H1 (cell line): ENCODE measurements around the gene MAGEA8. TPM values are rescaled to one million over a fixed set of nuclear protein-coding genes. Genes with fewer than 3 reads are reported as not detected.
"Not testable (repeated sequence)": the region's sequence is repeated elsewhere in the genome, so short reads cannot be mapped to it uniquely, and the experiment has no call there.

Experiments used
- CTCF ChIA-PET: fragments of 300-600 bp; sonication (Branson Sonifier 250); formaldehyde crosslinking; loops from one replicate; lab custom pipeline; 2021; ENCODE audit not compliant: partially characterized antibody; lab: Charles Lee
- POLR2A ChIA-PET: fragments of 300-600 bp; sonication (Branson Sonifier 250); formaldehyde crosslinking; loops from one replicate; lab custom pipeline; 2021; ENCODE audit warnings: inconsistent platforms; ENCODE audit not compliant: partially characterized antibody; lab: Charles Lee
- DNase-seq, 2 experiments: peaks; one replicate each; pipeline versions ENCODE4 v3.0.0 to v3.0.0-alpha.2; 2010 to 2022; ENCODE audit warnings: low spot score in 2 of 2, low read depth in 1 of 2, mixed read lengths in 1 of 2
- FAIRE-seq: peaks from 2 replicates; lab custom pipeline; 2011; peaks lifted over from hg19 to GRCh38; lab: Jason Lieb, UNC
- H2AFZ ChIP-seq: 2 replicates; pipeline ENCODE4 v1.8.1; 2012; ENCODE audit warnings: low read length, inconsistent platforms
- H2AK5ac ChIP-seq: 2 replicates; pipeline ENCODE4 v1.6.1; 2013; ENCODE audit warnings: low read depth, low read length
- H2BK120ac ChIP-seq: replicated peaks from 2 replicates; pipeline ENCODE3; 2013; ENCODE audit warnings: low read depth, low read length, inconsistent platforms
- H2BK12ac ChIP-seq: 2 replicates; pipeline ENCODE4 v1.6.1; 2013; ENCODE audit warnings: low read depth, low read length
- H2BK15ac ChIP-seq: 2 replicates; pipeline ENCODE4 v1.6.1; 2013; ENCODE audit warnings: low read length
- H2BK20ac ChIP-seq: 2 replicates; pipeline ENCODE4 v1.6.1; 2013; ENCODE audit warnings: low read length
- H2BK5ac ChIP-seq: 2 replicates; pipeline ENCODE4 v1.6.1; 2013; ENCODE audit warnings: low read depth, low read length
- H3K14ac ChIP-seq: 2 replicates; pipeline ENCODE4 v1.6.1; 2013; ENCODE audit warnings: inconsistent platforms; ENCODE audit not compliant: insufficient read length
- H3K18ac ChIP-seq: 2 replicates; pipeline ENCODE4 v1.6.1; 2013; ENCODE audit warnings: low read length; ENCODE audit errors: extremely low read depth
- H3K23ac ChIP-seq: 2 replicates; pipeline ENCODE4 v1.6.1; 2013; ENCODE audit warnings: inconsistent platforms; ENCODE audit not compliant: insufficient read length
- H3K23me2 ChIP-seq: 2 replicates; pipeline ENCODE4 v1.6.1; 2013; ENCODE audit warnings: low read depth, low read length
- H3K27ac ChIP-seq: 2 replicates; pipeline ENCODE4 v1.6.1; 2011; ENCODE audit warnings: low read depth, low read length, inconsistent platforms
- H3K27me3 ChIP-seq, 4 experiments: replicated peaks in 1 of 4; 1 replicate in 1 of 4; 2 replicates in 3 of 4; pipeline versions ENCODE4 v1.6.1 to v1.8.1; 2011 to 2013; ENCODE audit warnings: low read length in 3 of 4, mild to moderate bottlenecking in 3 of 4, inconsistent platforms in 2 of 4, mixed read lengths in 2 of 4, moderate library complexity in 1 of 4; ENCODE audit not compliant: control insufficient read depth in 3 of 4, insufficient read depth in 3 of 4; ENCODE audit errors: extremely low read depth in 1 of 4
- H3K36me3 ChIP-seq, 4 experiments: 2 replicates each; pipeline versions ENCODE4 v1.6.1 to v1.8.1; 2011 to 2013; ENCODE audit warnings: mild to moderate bottlenecking in 4 of 4, low read length in 3 of 4, moderate library complexity in 2 of 4, control low read depth in 1 of 4, inconsistent platforms in 1 of 4; ENCODE audit not compliant: insufficient read depth in 4 of 4, control insufficient read depth in 2 of 4
- H3K4ac ChIP-seq: replicated peaks from 2 replicates; pipeline ENCODE3; 2013; ENCODE audit warnings: low read length, low read depth, mixed read lengths, inconsistent platforms; ENCODE audit not compliant: insufficient read length
- H3K4me1 ChIP-seq, 4 experiments: replicated peaks in 1 of 4; 1 replicate in 1 of 4; 2 replicates in 3 of 4; pipeline versions ENCODE4 v1.6.1 to v1.8.1; 2011 to 2013; ENCODE audit warnings: low read length in 3 of 4, inconsistent platforms in 2 of 4, mixed read lengths in 1 of 4; ENCODE audit not compliant: insufficient read depth in 4 of 4, control insufficient read depth in 3 of 4
- H3K4me2 ChIP-seq, 2 experiments: 2 replicates each; pipeline versions ENCODE4 v1.6.1 to v1.8.1; 2011 to 2013; ENCODE audit warnings: low read depth in 2 of 2, low read length in 2 of 2, control low read depth in 1 of 2, inconsistent platforms in 1 of 2, mild to moderate bottlenecking in 1 of 2; ENCODE audit not compliant: insufficient read depth in 1 of 2
- H3K4me3 ChIP-seq, 4 experiments: fragments of 200-600, 300-600 bp in 1 of 4; sonication (generic), shearing (Covaris generic), sonication (Bioruptor Twin) in 1 of 4; 2 replicates each; pipeline versions ENCODE4 v1.5.1 to v1.8.1; 2011 to 2016; ENCODE audit warnings: low read length in 4 of 4, low read depth in 3 of 4, control low read depth in 2 of 4, inconsistent platforms in 2 of 4, mild to moderate bottlenecking in 2 of 4, mixed read lengths in 1 of 4, moderate library complexity in 1 of 4; ENCODE audit not compliant: insufficient read depth in 2 of 4; ENCODE audit errors: extremely low read depth in 1 of 4
- H3K56ac ChIP-seq: replicated peaks from 2 replicates; pipeline ENCODE3; 2013; ENCODE audit warnings: low read depth, mild to moderate bottlenecking, mixed read lengths, low read length, inconsistent platforms; ENCODE audit not compliant: insufficient read length
- H3K79me1 ChIP-seq: 2 replicates; pipeline ENCODE4 v1.6.1; 2013; ENCODE audit warnings: low read depth, low read length, control low read depth
- H3K79me2 ChIP-seq, 2 experiments: 2 replicates each; pipeline versions ENCODE4 v1.6.1 to v1.8.1; 2012 to 2013; ENCODE audit warnings: low read length in 2 of 2, mild to moderate bottlenecking in 2 of 2, inconsistent platforms in 1 of 2; ENCODE audit not compliant: insufficient read depth in 2 of 2, control insufficient read depth in 1 of 2
- H3K9ac ChIP-seq, 4 experiments: replicated peaks in 1 of 4; 1 replicate in 1 of 4; 2 replicates in 3 of 4; pipeline versions ENCODE4 v1.6.1 to v1.8.1; 2011 to 2013; ENCODE audit warnings: low read depth in 3 of 4, low read length in 3 of 4, control low read depth in 2 of 4, mild to moderate bottlenecking in 2 of 4, moderate library complexity in 2 of 4, inconsistent platforms in 1 of 4; ENCODE audit errors: extremely low read depth in 1 of 4
- H3K9me3 ChIP-seq, 2 experiments: 2 replicates each; pipeline versions ENCODE4 v1.6.1 to v1.8.1; 2012 to 2013; ENCODE audit warnings: mild to moderate bottlenecking in 2 of 2, moderate library complexity in 2 of 2, control low read depth in 1 of 2, inconsistent platforms in 1 of 2, low read depth in 1 of 2, low read length in 1 of 2, mixed read lengths in 1 of 2; ENCODE audit not compliant: insufficient read depth in 2 of 2
- H4K20me1 ChIP-seq, 2 experiments: replicated peaks in 1 of 2; 2 replicates each; pipeline versions ENCODE3 to v1.8.1; 2011 to 2013; ENCODE audit warnings: inconsistent platforms in 2 of 2, low read length in 2 of 2, mild to moderate bottlenecking in 1 of 2; ENCODE audit not compliant: insufficient read depth in 2 of 2, control insufficient read depth in 1 of 2
- H4K5ac ChIP-seq: 2 replicates; pipeline ENCODE4 v1.6.1; 2013; ENCODE audit warnings: low read length, low read depth, mixed read lengths, inconsistent platforms; ENCODE audit not compliant: insufficient read length
- H4K8ac ChIP-seq: 2 replicates; pipeline ENCODE4 v1.8.0; 2013; ENCODE audit warnings: mild to moderate bottlenecking, moderate library complexity, low read length, inconsistent platforms; ENCODE audit not compliant: insufficient read depth; ENCODE audit errors: extremely low read depth
- H4K91ac ChIP-seq: replicated peaks from 2 replicates; pipeline ENCODE3; 2013; ENCODE audit warnings: low read length, mixed read lengths, inconsistent platforms; ENCODE audit not compliant: insufficient read length
- WGBS, 2 experiments: shearing (Covaris generic) in 1 of 2; methylation state at CpG; one replicate each; pipeline versions ENCODE4 v1.1.6 to v1.1.7; 2013 to 2015; ENCODE audit warnings: low lambda C conversion rate in 2 of 2, mixed read lengths in 2 of 2, inconsistent platforms in 1 of 2, low coverage in 1 of 2, missing lambda C conversion rate in 1 of 2; ENCODE audit not compliant: insufficient replicate concordance in 2 of 2, insufficient coverage in 1 of 2, insufficient read length in 1 of 2; ENCODE audit errors: extremely low coverage in 1 of 2, missing lambda C conversion rate in 1 of 2; 5-methylcytosine and 5-hydroxymethylcytosine counted together
- polyA plus RNA-seq, 7 experiments: library from polyadenylated mRNA; depleted of rRNA in 3 of 7; stranded (reverse) in 5 of 7; unstranded in 2 of 7; fragments of >200 nt in 5 of 7; fragments of 200-250 nt in 2 of 7; gene quantifications; 1 replicate in 5 of 7; 2 replicates in 1 of 7; 4 replicates in 1 of 7; pipeline versions ENCODE4 v1.2.1 to v1.2.3, GENCODE V29; 2011 to 2013; ENCODE audit warnings: missing spikeins in 2 of 7, mixed read lengths in 2 of 7
- total RNA-seq: library from RNA; stranded (reverse); fragmentation: NEBNext Ultra II Directional; extraction: Animal tissue kit (Norgen Biotek cat#: 25700); gene quantifications from 2 replicates; pipeline ENCODE4 v1.2.1, GENCODE V29; 2021

The MAGEA8 gene
- total and polyA plus RNA-seq, 2 of the 8 experiments (the other 6 are each of a cell fraction or from before 2014, with no cell fraction given), result not detected

- DNase-seq, H3K4me1 ChIP-seq, H3K23ac ChIP-seq, H3K23me2 ChIP-seq, H2AK5ac ChIP-seq, H3K79me2 ChIP-seq, H3K9ac ChIP-seq, H3K14ac ChIP-seq, H2BK12ac ChIP-seq, H3K36me3 ChIP-seq, FAIRE-seq, H3K27me3 ChIP-seq, H3K27ac ChIP-seq, H2BK15ac ChIP-seq, H3K18ac ChIP-seq, H2BK5ac ChIP-seq, H4K5ac ChIP-seq, H2BK120ac ChIP-seq, H4K8ac ChIP-seq, H3K79me1 ChIP-seq, H3K4ac ChIP-seq, H2BK20ac ChIP-seq, H3K9me3 ChIP-seq, H4K20me1 ChIP-seq, H4K91ac ChIP-seq, H3K56ac ChIP-seq, H2AFZ ChIP-seq, POLR2A ChIA-PET: not testable (repeated sequence)
- Histone ChIP-seq H3K4me2 (peak overlapping the region; percentile 38 to 41; a peak in 3 of 4 replicates), H3K4me3 (peak overlapping the region in 1 of 4 experiments; percentile 33; a peak in 2 of 8 replicates)
- CTCF ChIA-PET, result interaction anchor here (1.1 kb wide), 1 partner anchor 35 kb away, joined by 3 read pairs; no protein-coding TSS in a partner anchor
- WGBS, 2 experiments, result 45% methylated on average over 2 of the region's 5 CpGs; no CpG with 5 or more reads in 1 of the 2 experiments
Observed at GRCh38 chrX:149836728-149837127, 44.3 kb upstream of the MAGEA8 start.
